Measurements from ENCODE around the gene ELAVL2.

DNA sequence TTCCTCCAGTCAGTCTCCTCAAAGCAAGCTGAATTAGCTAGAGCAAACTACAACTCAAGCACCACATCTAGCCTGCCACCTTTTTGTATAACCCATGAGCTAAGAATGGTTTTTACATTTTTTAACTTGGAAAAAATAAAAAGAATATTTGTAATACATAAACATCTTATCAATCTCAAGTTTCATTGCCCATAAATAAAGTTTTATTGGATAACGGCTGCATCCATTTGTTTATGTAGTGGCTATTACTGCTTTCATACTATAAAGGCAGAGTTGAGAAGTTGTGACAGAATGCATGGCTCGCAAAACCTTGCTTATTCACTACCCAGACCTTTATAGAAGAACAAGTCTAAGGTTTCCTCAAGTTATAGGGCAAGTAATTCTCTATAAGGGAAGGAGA is 95.7 kb downstream of the ELAVL2 start:
- TF ChIP-seq POLR2AphosphoS5 (IDR thresholded peaks at IDR 0.05; ENCODE audit: low read depth) = no peak
- TF ChIP-seq, protein P1, sequence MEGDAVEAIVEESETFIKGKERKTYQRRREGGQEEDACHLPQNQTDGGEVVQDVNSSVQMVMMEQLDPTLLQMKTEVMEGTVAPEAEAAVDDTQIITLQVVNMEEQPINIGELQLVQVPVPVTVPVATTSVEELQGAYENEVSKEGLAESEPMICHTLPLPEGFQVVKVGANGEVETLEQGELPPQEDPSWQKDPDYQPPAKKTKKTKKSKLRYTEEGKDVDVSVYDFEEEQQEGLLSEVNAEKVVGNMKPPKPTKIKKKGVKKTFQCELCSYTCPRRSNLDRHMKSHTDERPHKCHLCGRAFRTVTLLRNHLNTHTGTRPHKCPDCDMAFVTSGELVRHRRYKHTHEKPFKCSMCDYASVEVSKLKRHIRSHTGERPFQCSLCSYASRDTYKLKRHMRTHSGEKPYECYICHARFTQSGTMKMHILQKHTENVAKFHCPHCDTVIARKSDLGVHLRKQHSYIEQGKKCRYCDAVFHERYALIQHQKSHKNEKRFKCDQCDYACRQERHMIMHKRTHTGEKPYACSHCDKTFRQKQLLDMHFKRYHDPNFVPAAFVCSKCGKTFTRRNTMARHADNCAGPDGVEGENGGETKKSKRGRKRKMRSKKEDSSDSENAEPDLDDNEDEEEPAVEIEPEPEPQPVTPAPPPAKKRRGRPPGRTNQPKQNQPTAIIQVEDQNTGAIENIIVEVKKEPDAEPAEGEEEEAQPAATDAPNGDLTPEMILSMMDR (IDR thresholded peaks at IDR 0.05; ENCODE audit: insufficient read depth, low read length) = no peak
- TF ChIP-seq, protein P2, sequence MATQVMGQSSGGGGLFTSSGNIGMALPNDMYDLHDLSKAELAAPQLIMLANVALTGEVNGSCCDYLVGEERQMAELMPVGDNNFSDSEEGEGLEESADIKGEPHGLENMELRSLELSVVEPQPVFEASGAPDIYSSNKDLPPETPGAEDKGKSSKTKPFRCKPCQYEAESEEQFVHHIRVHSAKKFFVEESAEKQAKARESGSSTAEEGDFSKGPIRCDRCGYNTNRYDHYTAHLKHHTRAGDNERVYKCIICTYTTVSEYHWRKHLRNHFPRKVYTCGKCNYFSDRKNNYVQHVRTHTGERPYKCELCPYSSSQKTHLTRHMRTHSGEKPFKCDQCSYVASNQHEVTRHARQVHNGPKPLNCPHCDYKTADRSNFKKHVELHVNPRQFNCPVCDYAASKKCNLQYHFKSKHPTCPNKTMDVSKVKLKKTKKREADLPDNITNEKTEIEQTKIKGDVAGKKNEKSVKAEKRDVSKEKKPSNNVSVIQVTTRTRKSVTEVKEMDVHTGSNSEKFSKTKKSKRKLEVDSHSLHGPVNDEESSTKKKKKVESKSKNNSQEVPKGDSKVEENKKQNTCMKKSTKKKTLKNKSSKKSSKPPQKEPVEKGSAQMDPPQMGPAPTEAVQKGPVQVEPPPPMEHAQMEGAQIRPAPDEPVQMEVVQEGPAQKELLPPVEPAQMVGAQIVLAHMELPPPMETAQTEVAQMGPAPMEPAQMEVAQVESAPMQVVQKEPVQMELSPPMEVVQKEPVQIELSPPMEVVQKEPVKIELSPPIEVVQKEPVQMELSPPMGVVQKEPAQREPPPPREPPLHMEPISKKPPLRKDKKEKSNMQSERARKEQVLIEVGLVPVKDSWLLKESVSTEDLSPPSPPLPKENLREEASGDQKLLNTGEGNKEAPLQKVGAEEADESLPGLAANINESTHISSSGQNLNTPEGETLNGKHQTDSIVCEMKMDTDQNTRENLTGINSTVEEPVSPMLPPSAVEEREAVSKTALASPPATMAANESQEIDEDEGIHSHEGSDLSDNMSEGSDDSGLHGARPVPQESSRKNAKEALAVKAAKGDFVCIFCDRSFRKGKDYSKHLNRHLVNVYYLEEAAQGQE (IDR thresholded peaks at IDR 0.05; ENCODE audit: insufficient replicate concordance, low read depth) = no peak

Measured in HL-60 (cell line).